Midbrain (tissue), 1 donor: ENCODE measurements around the gene MAD1L1.

Experiments
- DNase-seq: peaks from one replicate; lab custom pipeline; 2025; lab: John Stamatoyannopoulos, UW

The MAD1L1 gene

GRCh38 chr7:1953199-1954190 lies 279.2 kb downstream of the MAD1L1 start:
- DNase-seq = no peak

GRCh38 chr7:1952781-1953180 lies 280.0 kb downstream of the MAD1L1 start:
- no peak for DNase-seq

- DNase-seq = no peak
These were observed 280.5 kb downstream of the MAD1L1 start for GRCh38 chr7:1952169-1952760.

- DNase-seq = no peak
These were observed 281.1 kb downstream of the MAD1L1 start for GRCh38 chr7:1951600-1951999.

GRCh38 chr7:1951159-1951536 lies 281.6 kb downstream of the MAD1L1 start:
- DNase-seq = no peak

GRCh38 chr7:1950452-1951158 lies 282.1 kb downstream of the MAD1L1 start:
- no peak for DNase-seq

- DNase-seq = no peak
These were observed 282.7 kb downstream of the MAD1L1 start for GRCh38 chr7:1950066-1950451.

GRCh38 chr7:1949681-1950055 lies 283.1 kb downstream of the MAD1L1 start:
- DNase-seq = no peak

GRCh38 chr7:1948887-1949680 lies 283.7 kb downstream of the MAD1L1 start:
- no peak for DNase-seq

GRCh38 chr7:1948301-1948796 lies 284.4 kb downstream of the MAD1L1 start:
- no peak for DNase-seq

GRCh38 chr7:1947586-1948217 lies 285.0 kb downstream of the MAD1L1 start:
- no peak for DNase-seq

GRCh38 chr7:1946773-1947450 lies 285.8 kb downstream of the MAD1L1 start:
- no peak for DNase-seq

- no peak for DNase-seq
These were observed 286.5 kb downstream of the MAD1L1 start for GRCh38 chr7:1946025-1946772.

- DNase-seq = no peak
These were observed 287.2 kb downstream of the MAD1L1 start for GRCh38 chr7:1945558-1945957.

- no peak for DNase-seq
These were observed 288.0 kb downstream of the MAD1L1 start for GRCh38 chr7:1944619-1945210.

- no peak for DNase-seq
These were observed 288.7 kb downstream of the MAD1L1 start for GRCh38 chr7:1943933-1944618.

GRCh38 chr7:1943326-1943725 lies 289.4 kb downstream of the MAD1L1 start:
- no peak for DNase-seq

GRCh38 chr7:1942941-1943289 lies 289.8 kb downstream of the MAD1L1 start:
- DNase-seq = no peak
